ENCODE data around the gene ZNF532.

- TF ChIP-seq CTCF (IDR thresholded peaks at IDR 0.05) (no peak), POLR2A (IDR thresholded peaks at IDR 0.05) (no peak), EP300 (IDR thresholded peaks at IDR 0.05) (no peak), POLR2AphosphoS5 (IDR thresholded peaks at IDR 0.05) (no peak)
These were observed 3.3 kb upstream of the ZNF532 start for GRCh38 chr18:58861353-58861752.

All from upper lobe of left lung (tissue), 4 donors.